Measurements from ENCODE around the gene IGF2.
"Not testable (repeated sequence)": the region's sequence is repeated elsewhere in the genome, so short reads cannot be mapped to it uniquely, and the experiment has no call there.

IGF2 gene

DNA sequence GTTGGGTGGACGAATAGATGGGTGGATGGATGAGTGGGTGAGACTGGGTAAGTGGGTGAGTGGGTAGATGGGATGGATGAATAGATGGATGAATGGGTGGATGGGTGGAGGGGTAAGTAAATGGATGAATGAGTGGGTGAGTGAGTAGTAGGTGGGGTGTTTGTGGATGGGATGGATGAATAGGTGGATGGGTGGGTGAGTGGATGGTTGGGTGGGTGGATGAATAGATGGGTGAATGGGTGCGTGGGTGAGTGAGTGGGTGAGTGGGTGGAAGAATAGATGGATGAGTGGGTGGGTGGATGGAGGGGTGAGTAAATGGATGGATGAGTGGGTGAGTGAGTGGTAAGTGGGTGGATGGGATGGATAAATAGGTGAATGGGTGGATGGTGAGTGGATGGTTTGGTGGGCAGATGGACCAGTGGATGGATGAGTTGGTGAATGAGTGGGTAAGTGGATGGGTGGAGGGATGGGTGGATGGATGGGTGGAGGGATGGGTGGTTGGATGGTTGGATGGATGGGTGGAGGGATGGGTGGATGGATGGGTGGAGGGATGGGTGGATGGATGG lies 12.6 kb downstream of the IGF2 start:
- Histone ChIP-seq H2BK12ac (ENCODE audit: low read length) (no peak overlapping the region), H3K27ac (replicated peaks; ENCODE audit: low read length) (no peak overlapping the region), H3K79me1 (ENCODE audit: low read depth, low read length) (no peaks in the 10 kb centered on the region), H2BK15ac (ENCODE audit: low read length) (no peak overlapping the region), H3K4me3 (ENCODE audit: low read length in 2 of 2) (no peak overlapping the region), H3K14ac (ENCODE audit: low read length) (no peak overlapping the region), H3K9ac (ENCODE audit: low read depth, low read length, poor library complexity) (no peak overlapping the region), H2BK5ac (ENCODE audit: low read length) (no peak overlapping the region), H2AK5ac (ENCODE audit: low read depth, low read length) (no peak overlapping the region), H4K8ac (ENCODE audit: low read depth, low read length) (no peak overlapping the region), H3K27me3 (ENCODE audit: control insufficient read depth in 3 of 3, insufficient read depth in 3 of 3, low read depth in 1 of 3, low read length in 3 of 3) (peaks cover 0 to 14% (median 3%) of the 10 kb centered on the region in 3 experiments), H3K4ac (ENCODE audit: low read length) (no peak overlapping the region), H4K91ac (ENCODE audit: low read depth, low read length, poor library complexity) (no peak overlapping the region), H3K18ac (ENCODE audit: low read length) (no peak overlapping the region), H3K36me3 (replicated peaks in 1 of 2; ENCODE audit: control insufficient read depth in 2 of 2, insufficient read depth in 2 of 2, low read length in 2 of 2) (no peaks in the 10 kb centered on the region), H3K23ac (ENCODE audit: low read depth, low read length, poor library complexity) (no peak overlapping the region), H2BK120ac (ENCODE audit: low read depth, low read length) (no peak overlapping the region), H2AFZ (ENCODE audit: low read length) (no peak overlapping the region), H3K4me1 (ENCODE audit: control insufficient read depth in 2 of 2, insufficient read depth in 1 of 2, low read depth in 1 of 2, low read length in 2 of 2) (peaks cover 0 to 4% of the 10 kb centered on the region in 2 donors), H3K9me3 (replicated peaks in 1 of 2; ENCODE audit: control insufficient read depth in 2 of 2, insufficient read depth in 1 of 2, low read depth in 1 of 2, low read length in 2 of 2) (peaks cover 0 to 3% of the 10 kb centered on the region in 2 donors), H3K4me2 (ENCODE audit: insufficient read depth, low read length, poor library complexity, severe bottlenecking) (no peak overlapping the region)
- DNase-seq (ENCODE audit: low spot score): no peak
- no CpG with 5 or more reads among the region's 2 CpGs for WGBS, 2 donors (ENCODE audit: extremely low coverage in 2 of 2, insufficient read length in 2 of 2, insufficient replicate concordance in 1 of 2)

DNA sequence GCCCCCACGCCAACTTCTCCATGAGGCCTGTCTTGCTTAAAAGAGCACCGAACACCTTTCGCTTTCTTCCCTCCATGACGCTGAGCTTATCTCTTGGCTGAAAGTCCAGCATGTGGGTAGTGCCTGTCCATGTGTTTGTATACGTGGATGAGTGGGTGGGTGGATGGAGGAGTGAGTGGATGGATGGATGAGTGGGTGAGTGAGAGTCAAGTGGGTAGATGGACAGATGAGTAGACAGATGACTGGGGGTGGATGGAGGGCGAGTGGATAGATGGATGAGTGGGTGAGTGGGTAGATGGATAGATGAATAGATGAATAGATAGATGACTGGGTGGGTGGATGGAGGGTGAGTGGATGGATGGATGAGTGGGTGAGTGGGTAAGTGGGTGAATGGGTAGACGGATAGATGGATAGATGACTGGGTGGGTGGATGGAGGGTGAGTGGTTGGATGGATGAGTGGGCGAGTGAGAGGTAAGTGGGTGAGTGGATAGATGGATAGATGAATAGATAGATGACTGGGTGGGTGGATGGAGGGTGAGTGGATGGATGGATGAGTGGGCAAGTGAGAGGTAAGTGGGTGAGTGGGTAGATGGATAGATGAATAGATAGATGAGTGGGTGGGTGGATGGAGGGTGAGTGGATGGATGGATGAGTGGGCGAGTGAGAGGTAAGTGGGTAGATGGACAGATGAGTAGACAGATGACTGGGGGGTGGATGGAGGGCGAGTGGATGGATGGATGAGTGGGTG lies 14.3 kb downstream of the IGF2 start:
- not testable (repeated sequence) for H2BK15ac ChIP-seq (ENCODE audit: low read length); H3K4me2 ChIP-seq (ENCODE audit: insufficient read depth, low read length, poor library complexity, severe bottlenecking); H3K9me3 ChIP-seq (replicated peaks in 1 of 2; ENCODE audit: control insufficient read depth in 2 of 2, insufficient read depth in 1 of 2, low read depth in 1 of 2, low read length in 2 of 2); H3K79me1 ChIP-seq (ENCODE audit: low read depth, low read length); H3K27ac ChIP-seq (replicated peaks; ENCODE audit: low read length); H2BK5ac ChIP-seq (ENCODE audit: low read length); H3K4me1 ChIP-seq (ENCODE audit: control insufficient read depth in 2 of 2, insufficient read depth in 1 of 2, low read depth in 1 of 2, low read length in 2 of 2); DNase-seq (ENCODE audit: low spot score); H3K18ac ChIP-seq (ENCODE audit: low read length); H2BK120ac ChIP-seq (ENCODE audit: low read depth, low read length); H4K8ac ChIP-seq (ENCODE audit: low read depth, low read length); H3K14ac ChIP-seq (ENCODE audit: low read length); H3K4ac ChIP-seq (ENCODE audit: low read length); H3K4me3 ChIP-seq (ENCODE audit: low read length in 2 of 2); H2AK5ac ChIP-seq (ENCODE audit: low read depth, low read length); H4K91ac ChIP-seq (ENCODE audit: low read depth, low read length, poor library complexity); H2BK12ac ChIP-seq (ENCODE audit: low read length); H3K36me3 ChIP-seq (replicated peaks in 1 of 2; ENCODE audit: control insufficient read depth in 2 of 2, insufficient read depth in 2 of 2, low read length in 2 of 2); H2AFZ ChIP-seq (ENCODE audit: low read length); H3K23ac ChIP-seq (ENCODE audit: low read depth, low read length, poor library complexity)
- H3K9ac ChIP-seq (ENCODE audit: low read depth, low read length, poor library complexity): peak overlapping the region; percentile 63
- WGBS, 2 donors (ENCODE audit: extremely low coverage in 2 of 2, insufficient read length in 2 of 2, insufficient replicate concordance in 1 of 2): no CpG with 5 or more reads among the region's 10 CpGs
- peaks cover 0 to 26% (median 0%) of the 10 kb centered on the region in 3 experiments for H3K27me3 ChIP-seq (ENCODE audit: control insufficient read depth in 3 of 3, insufficient read depth in 3 of 3, low read depth in 1 of 3, low read length in 3 of 3)

DNA sequence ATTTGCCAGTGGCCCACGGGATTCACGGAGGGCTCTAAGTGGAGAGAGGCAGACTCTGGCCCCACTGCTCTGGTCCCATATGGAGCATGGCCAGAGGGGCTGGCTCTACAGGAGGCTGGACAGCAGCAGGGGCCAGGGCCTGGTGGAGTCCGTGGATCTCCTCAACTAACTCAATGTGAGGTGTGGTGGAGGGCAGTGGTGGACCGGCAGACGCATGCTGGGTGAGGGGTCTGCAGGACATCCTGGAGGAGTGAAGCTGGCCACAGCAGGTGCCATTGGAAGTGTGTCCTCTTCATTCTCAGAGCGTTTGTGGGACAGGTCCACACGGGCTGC lies 15.6 kb downstream of the IGF2 start:
- H4K91ac ChIP-seq (ENCODE audit: low read depth, low read length, poor library complexity): no peak overlapping the region
- no CpG with 5 or more reads among the region's 7 CpGs for WGBS, 2 donors (ENCODE audit: extremely low coverage in 2 of 2, insufficient read length in 2 of 2, insufficient replicate concordance in 1 of 2)
- peak overlapping the region; percentile 66 for H2BK5ac ChIP-seq (ENCODE audit: low read length)
- H2AFZ ChIP-seq (ENCODE audit: low read length): no peak overlapping the region
- H2BK15ac ChIP-seq (ENCODE audit: low read length): peak overlapping the region; percentile 94
- peaks cover 1% of the 10 kb centered on the region for H3K79me1 ChIP-seq (ENCODE audit: low read depth, low read length)
- H3K4me3 ChIP-seq (ENCODE audit: low read length in 2 of 2): peak overlapping the region in 1 of 2 donors; percentile 53
- peak overlapping the region; percentile 64 for H3K18ac ChIP-seq (ENCODE audit: low read length)
- H4K8ac ChIP-seq (ENCODE audit: low read depth, low read length): no peak overlapping the region
- H3K4me2 ChIP-seq (ENCODE audit: insufficient read depth, low read length, poor library complexity, severe bottlenecking): no peak overlapping the region
- H3K36me3 ChIP-seq (replicated peaks in 1 of 2; ENCODE audit: control insufficient read depth in 2 of 2, insufficient read depth in 2 of 2, low read length in 2 of 2): no peaks in the 10 kb centered on the region
- H3K4me1 ChIP-seq (ENCODE audit: control insufficient read depth in 2 of 2, insufficient read depth in 1 of 2, low read depth in 1 of 2, low read length in 2 of 2): peaks cover 0 to 4% of the 10 kb centered on the region in 2 donors
- H2AK5ac ChIP-seq (ENCODE audit: low read depth, low read length): peak overlapping the region; percentile 47
- peak overlapping the region; percentile 41 for H2BK12ac ChIP-seq (ENCODE audit: low read length)
- no peak overlapping the region for H3K27ac ChIP-seq (replicated peaks; ENCODE audit: low read length)
- no peak overlapping the region for H3K4ac ChIP-seq (ENCODE audit: low read length)
- DNase-seq (ENCODE audit: low spot score): no peak
- no peak overlapping the region for H3K9ac ChIP-seq (ENCODE audit: low read depth, low read length, poor library complexity)
- no peak overlapping the region for H3K23ac ChIP-seq (ENCODE audit: low read depth, low read length, poor library complexity)
- no peak overlapping the region for H3K14ac ChIP-seq (ENCODE audit: low read length)
- peaks cover 0 to 29% (median 0%) of the 10 kb centered on the region in 3 experiments for H3K27me3 ChIP-seq (ENCODE audit: control insufficient read depth in 3 of 3, insufficient read depth in 3 of 3, low read depth in 1 of 3, low read length in 3 of 3)
- H3K9me3 ChIP-seq (replicated peaks in 1 of 2; ENCODE audit: control insufficient read depth in 2 of 2, insufficient read depth in 1 of 2, low read depth in 1 of 2, low read length in 2 of 2): no peaks in the 10 kb centered on the region
- H2BK120ac ChIP-seq (ENCODE audit: low read depth, low read length): no peak overlapping the region

DNA sequence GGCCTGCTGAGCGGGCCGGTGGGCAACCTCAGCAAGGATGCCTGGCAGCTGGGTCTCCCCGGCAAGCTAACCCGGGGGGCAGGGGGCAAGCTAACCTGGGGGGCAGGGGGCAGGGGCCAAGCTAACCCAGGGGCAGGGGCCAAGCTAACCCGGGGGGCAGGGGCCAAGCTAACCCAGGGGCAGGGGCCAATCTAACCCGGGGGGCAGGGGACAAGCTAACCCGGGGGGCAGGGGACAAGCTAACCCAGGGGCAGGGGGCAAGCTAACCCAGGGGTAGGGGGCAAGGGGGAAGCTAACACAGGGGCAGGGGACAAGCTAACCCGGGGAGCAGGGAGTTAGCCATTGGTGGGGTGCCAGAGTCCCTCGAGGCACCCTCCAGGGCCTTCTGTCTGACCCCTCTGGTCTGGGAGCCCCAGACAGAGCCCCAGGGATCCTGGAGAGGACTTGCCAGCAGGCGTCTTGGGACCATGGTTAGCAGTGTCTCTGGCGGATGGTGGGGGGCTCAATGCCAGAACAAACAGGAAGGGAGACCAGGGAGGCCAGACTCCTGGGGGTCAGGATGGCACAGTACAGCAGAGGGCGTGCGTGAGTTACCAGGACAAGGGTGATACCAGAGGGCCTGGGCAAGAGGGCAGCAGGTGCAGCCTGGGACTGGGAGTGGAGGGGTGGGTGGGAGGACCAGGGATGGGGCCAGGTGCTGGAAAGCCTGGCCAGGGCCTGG lies 16.1 kb downstream of the IGF2 start:
- Histone ChIP-seq H2AK5ac (ENCODE audit: low read depth, low read length) (peak overlapping the region; percentile 47), H3K9me3 (replicated peaks in 1 of 2; ENCODE audit: control insufficient read depth in 2 of 2, insufficient read depth in 1 of 2, low read depth in 1 of 2, low read length in 2 of 2) (no peaks in the 10 kb centered on the region), H3K27ac (replicated peaks; ENCODE audit: low read length) (no peak overlapping the region), H3K27me3 (ENCODE audit: control insufficient read depth in 3 of 3, insufficient read depth in 3 of 3, low read depth in 1 of 3, low read length in 3 of 3) (peaks cover 0 to 29% (median 0%) of the 10 kb centered on the region in 3 experiments), H3K4me3 (ENCODE audit: low read length in 2 of 2) (no peak overlapping the region), H3K4me2 (ENCODE audit: insufficient read depth, low read length, poor library complexity, severe bottlenecking) (no peak overlapping the region), H4K8ac (ENCODE audit: low read depth, low read length) (no peak overlapping the region), H3K18ac (ENCODE audit: low read length) (peak overlapping the region; percentile 57), H2AFZ (ENCODE audit: low read length) (no peak overlapping the region), H3K4me1 (ENCODE audit: control insufficient read depth in 2 of 2, insufficient read depth in 1 of 2, low read depth in 1 of 2, low read length in 2 of 2) (peaks cover 0 to 4% of the 10 kb centered on the region in 2 donors), H3K4ac (ENCODE audit: low read length) (no peak overlapping the region), H3K23ac (ENCODE audit: low read depth, low read length, poor library complexity) (no peak overlapping the region), H4K91ac (ENCODE audit: low read depth, low read length, poor library complexity) (no peak overlapping the region), H3K36me3 (replicated peaks in 1 of 2; ENCODE audit: control insufficient read depth in 2 of 2, insufficient read depth in 2 of 2, low read length in 2 of 2) (no peaks in the 10 kb centered on the region), H2BK5ac (ENCODE audit: low read length) (no peak overlapping the region), H3K14ac (ENCODE audit: low read length) (peak overlapping the region; percentile 89), H2BK12ac (ENCODE audit: low read length) (peak overlapping the region; percentile 41), H3K79me1 (ENCODE audit: low read depth, low read length) (peaks cover 1% of the 10 kb centered on the region), H2BK15ac (ENCODE audit: low read length) (peak overlapping the region; percentile 94), H3K9ac (ENCODE audit: low read depth, low read length, poor library complexity) (peak overlapping the region; percentile 72), H2BK120ac (ENCODE audit: low read depth, low read length) (peak overlapping the region; percentile 81)
- DNase-seq (ENCODE audit: low spot score): no peak
- no CpG with 5 or more reads among the region's 13 CpGs for WGBS, 2 donors (ENCODE audit: extremely low coverage in 2 of 2, insufficient read length in 2 of 2, insufficient replicate concordance in 1 of 2)

All from neuronal stem cell (in vitro differentiated cells).